Midbrain (tissue), 1 donor: ENCODE measurements around the gene ZBBX.
"Not testable (repeated sequence)": the region's sequence is repeated elsewhere in the genome, so short reads cannot be mapped to it uniquely, and the experiment has no call there.

Source experiments
- DNase-seq: peaks from one replicate; lab custom pipeline; 2025; lab: John Stamatoyannopoulos, UW

The ZBBX gene

GRCh38 chr3:167380004-167380689 lies at the start of gene ZBBX:
Gene ZBBX, minus strand, starts transcription at chr3:167380297. Its CDS starts 7,396 bp downstream, at chr3:167372901.
- DNase-seq, result peak; percentile 90

GRCh38 chr3:167426962-167427361 lies 46.9 kb upstream of the ZBBX start:
- DNase-seq, result not testable (repeated sequence)

GRCh38 chr3:167422396-167422795 lies 42.3 kb upstream of the ZBBX start:
- DNase-seq, result not testable (repeated sequence)

- no peak for DNase-seq
These were observed 29.5 kb upstream of the ZBBX start for GRCh38 chr3:167409611-167410010.

GRCh38 chr3:167406876-167407492 lies 26.9 kb upstream of the ZBBX start:
- DNase-seq, result peak; percentile 85

- DNase-seq, result no peak
These were observed 17.7 kb upstream of the ZBBX start for GRCh38 chr3:167397826-167398225.

GRCh38 chr3:167396075-167396474 lies 16.0 kb upstream of the ZBBX start:
- no peak for DNase-seq

- no peak for DNase-seq
These were observed 13.9 kb upstream of the ZBBX start for GRCh38 chr3:167394003-167394402.

GRCh38 chr3:167382155-167382554 lies 2.1 kb upstream of the ZBBX start:
- DNase-seq, result no peak

- DNase-seq, result no peak
These were observed 4.6 kb downstream of the ZBBX start for GRCh38 chr3:167375478-167375877.

GRCh38 chr3:167372138-167372537 lies 8.0 kb downstream of the ZBBX start:
- DNase-seq, result no peak

GRCh38 chr3:167361948-167362347 lies 18.1 kb downstream of the ZBBX start:
- DNase-seq, result no peak

- DNase-seq, result no peak
These were observed 18.8 kb downstream of the ZBBX start for GRCh38 chr3:167361306-167361705.

GRCh38 chr3:167355446-167355845 lies 24.7 kb downstream of the ZBBX start:
- DNase-seq, result no peak

- no peak for DNase-seq
These were observed 25.3 kb downstream of the ZBBX start for GRCh38 chr3:167354751-167355150.

- no peak for DNase-seq
These were observed 29.7 kb downstream of the ZBBX start for GRCh38 chr3:167350245-167350862.

GRCh38 chr3:167346171-167346570 lies 33.9 kb downstream of the ZBBX start:
- no peak for DNase-seq

GRCh38 chr3:167330993-167331785 lies 48.9 kb downstream of the ZBBX start:
- DNase-seq, result no peak

GRCh38 chr3:167323572-167323971 lies 56.5 kb downstream of the ZBBX start:
- no peak for DNase-seq

- DNase-seq, result no peak
These were observed 61.0 kb downstream of the ZBBX start for GRCh38 chr3:167318996-167319615.

- DNase-seq, result no peak
These were observed 61.8 kb downstream of the ZBBX start for GRCh38 chr3:167318306-167318705.

- DNase-seq, result no peak
These were observed 73.8 kb downstream of the ZBBX start for GRCh38 chr3:167306319-167306718.
